ENCODE results near the gene MTHFD2L.

Gene MTHFD2L

DNA sequence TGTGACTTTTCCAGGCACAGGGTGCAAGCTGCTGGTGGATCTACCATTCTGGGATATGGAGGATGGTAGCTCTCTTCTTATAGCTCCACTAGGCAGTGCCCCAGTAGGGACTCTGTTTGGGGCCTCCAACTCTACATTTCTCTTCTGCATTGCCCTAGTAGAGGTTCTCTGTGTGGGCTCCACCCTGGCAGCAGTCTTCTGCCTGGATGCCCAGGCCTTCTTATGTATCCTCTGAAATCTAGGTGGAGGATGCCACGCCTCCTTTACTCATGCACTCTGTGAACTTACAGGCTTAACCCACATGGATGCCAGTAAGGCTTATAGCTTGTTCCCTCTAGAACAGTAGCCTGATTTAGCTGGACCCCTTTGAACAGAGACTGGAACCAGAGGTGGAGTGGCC lies 186.1 kb downstream of the MTHFD2L start:
- DNase-seq = no peak
